Raji (cell line): ENCODE results near the gene BICDL2.

ENCODE experiments used
- POLR2A ChIP-seq: IDR thresholded peaks from 2 replicates; pipeline ENCODE4 v1.6.1; 2011; ENCODE audit warnings: low read depth, low read length, control low read depth; ENCODE audit not compliant: insufficient read depth

BICDL2 gene

GRCh38 chr16:3019594-3020246, 17.0 kb downstream of the BICDL2 start:
- TF ChIP-seq POLR2A = no peak

GRCh38 chr16:3017794-3018506, 18.8 kb downstream of the BICDL2 start, which contains the start of gene CLDN6:
Gene CLDN6, minus strand, starts transcription at chr16:3018183. Its CDS starts 2,162 bp downstream, at chr16:3016021.
- no peak for TF ChIP-seq POLR2A

GRCh38 chr16:3017344-3017743, 19.4 kb downstream of the BICDL2 start:
- no peak for TF ChIP-seq POLR2A

- TF ChIP-seq POLR2A = no peak
Measured at GRCh38 chr16:3015865-3016521, 20.8 kb downstream of the BICDL2 start.

GRCh38 chr16:3014971-3015370, 21.8 kb downstream of the BICDL2 start:
- TF ChIP-seq POLR2A = no peak

GRCh38 chr16:3013998-3014690, 22.6 kb downstream of the BICDL2 start:
- no peak for TF ChIP-seq POLR2A

GRCh38 chr16:3013491-3013951, 23.2 kb downstream of the BICDL2 start:
- TF ChIP-seq POLR2A = no peak

- no peak for TF ChIP-seq POLR2A
Measured at GRCh38 chr16:3012828-3013420, 23.8 kb downstream of the BICDL2 start, which contains the start of gene CLDN9. Gene CLDN9, plus strand, starts transcription at chr16:3012923. Its CDS starts 440 bp downstream, at chr16:3013363.

- no peak for TF ChIP-seq POLR2A
Measured at GRCh38 chr16:3012246-3012645, 24.5 kb downstream of the BICDL2 start.

GRCh38 chr16:3010510-3010909, 26.2 kb downstream of the BICDL2 start:
- no peak for TF ChIP-seq POLR2A

GRCh38 chr16:3009568-3010390, 27.0 kb downstream of the BICDL2 start:
- TF ChIP-seq POLR2A = no peak

- TF ChIP-seq POLR2A = no peak
Measured at GRCh38 chr16:3008690-3009037, 28.1 kb downstream of the BICDL2 start.

GRCh38 chr16:3007957-3008689, 28.6 kb downstream of the BICDL2 start:
- no peak for TF ChIP-seq POLR2A

- TF ChIP-seq POLR2A = no peak
Measured at GRCh38 chr16:3007059-3007956, 29.4 kb downstream of the BICDL2 start.
